Activated T-cell treated with anti-CD3 and anti-CD28 coated beads for 4 hours (primary cell): ENCODE measurements around the gene LMNA.
"Not testable (repeated sequence)": the region's sequence is repeated elsewhere in the genome, so short reads cannot be mapped to it uniquely, and the experiment has no call there.

Source experiments
- DNase-seq: peaks from one replicate; pipeline ENCODE4 v3.0.0-alpha.2; 2020

The LMNA gene

GRCh38 chr1:156172696-156173470 lies 58.4 kb downstream of the LMNA start:
- DNase-seq, result no peak

GRCh38 chr1:156176610-156177210 lies 62.2 kb downstream of the LMNA start:
- DNase-seq, result no peak

- no peak for DNase-seq
Measured at GRCh38 chr1:156177919-156178654, 63.6 kb downstream of the LMNA start.

GRCh38 chr1:156180471-156180870 lies 66.0 kb downstream of the LMNA start:
- no peak for DNase-seq

GRCh38 chr1:156181391-156181924 lies 66.9 kb downstream of the LMNA start:
- DNase-seq, result not testable (repeated sequence)

- not testable (repeated sequence) for DNase-seq
Measured at GRCh38 chr1:156182010-156182779, 67.7 kb downstream of the LMNA start.

GRCh38 chr1:156186347-156187177 lies 72.1 kb downstream of the LMNA start:
- not testable (repeated sequence) for DNase-seq
